HG03103 (cell line): ENCODE data around the gene ILK.

ENCODE experiments used
- ATAC-seq: cut with Tn5 transposase; IDR thresholded peaks from one replicate; pipeline ENCODE4 v1.9.1; 2021; ENCODE audit warnings: low read depth; ENCODE audit not compliant: unreplicated experiment

ILK gene

GRCh38 chr11:6619004-6619745 lies 15.6 kb downstream of the ILK start, which contains the start of gene TPP1:
TPP1 (minus strand) TSS chr11:6619422; CDS start chr11:6619400, 22 bp downstream.
- ATAC-seq: peak; percentile 99

DNA sequence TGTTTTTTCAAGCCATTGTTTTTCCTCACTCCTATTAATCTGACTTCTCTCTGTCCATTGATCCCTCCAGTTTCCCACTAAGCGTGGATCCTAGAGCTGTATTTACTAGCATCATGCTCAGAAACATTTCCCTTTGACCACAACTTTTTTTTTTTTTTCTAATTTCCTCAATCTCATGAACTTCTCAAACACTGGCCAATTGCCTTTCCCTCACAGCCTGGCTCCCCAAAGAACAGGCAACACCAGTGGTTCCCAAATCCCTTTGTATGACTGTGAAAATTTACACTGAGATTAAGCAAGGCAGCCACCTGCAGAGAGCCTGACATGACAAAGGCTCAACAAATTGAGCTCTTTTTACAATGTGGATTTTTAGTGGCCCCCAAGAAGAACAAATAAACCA lies 17.1 kb downstream of the ILK start:
- no peak for ATAC-seq

GRCh38 chr11:6621711-6622211 lies 18.2 kb downstream of the ILK start:
- ATAC-seq: no peak

- no peak for ATAC-seq
These were observed 18.9 kb downstream of the ILK start for GRCh38 chr11:6622261-6623171.

- ATAC-seq: no peak
These were observed 20.1 kb downstream of the ILK start for GRCh38 chr11:6623391-6624363.

DNA sequence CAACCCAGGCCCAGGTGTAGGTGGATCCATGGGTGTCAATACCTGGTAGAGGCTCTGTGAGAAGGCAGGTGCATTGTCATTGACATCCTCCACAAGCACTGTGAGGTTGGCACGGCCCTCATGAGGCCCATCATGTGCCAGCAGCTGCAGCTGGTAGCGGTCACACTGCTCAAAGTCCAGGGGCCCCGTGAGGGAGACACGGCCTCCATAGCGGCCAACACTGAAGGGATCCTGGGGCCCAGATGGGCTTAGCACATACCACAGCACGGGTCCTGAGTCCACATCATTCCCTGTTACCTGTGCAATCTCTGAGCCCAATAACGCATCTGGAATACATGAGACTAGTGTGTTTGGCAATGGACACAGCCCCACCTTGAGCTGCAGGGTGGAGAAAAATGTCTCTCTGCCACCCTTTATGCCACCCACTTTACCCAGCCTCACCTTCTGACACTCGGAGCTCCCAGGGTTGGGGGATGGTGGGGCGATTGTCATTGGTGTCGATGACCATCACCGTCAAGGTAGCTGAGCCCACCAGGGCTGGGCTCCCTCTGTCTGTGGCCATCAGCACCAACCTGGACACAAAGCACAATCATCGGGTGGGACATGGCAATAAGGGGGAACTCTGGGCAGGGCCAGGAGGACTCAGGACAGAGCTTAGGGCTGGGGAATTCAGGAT lies 21.7 kb downstream of the ILK start:
- ATAC-seq: no peak

- no peak for ATAC-seq
These were observed 22.4 kb downstream of the ILK start for GRCh38 chr11:6625832-6626420.

GRCh38 chr11:6626971-6627761 lies 23.6 kb downstream of the ILK start:
- ATAC-seq: no peak

DNA sequence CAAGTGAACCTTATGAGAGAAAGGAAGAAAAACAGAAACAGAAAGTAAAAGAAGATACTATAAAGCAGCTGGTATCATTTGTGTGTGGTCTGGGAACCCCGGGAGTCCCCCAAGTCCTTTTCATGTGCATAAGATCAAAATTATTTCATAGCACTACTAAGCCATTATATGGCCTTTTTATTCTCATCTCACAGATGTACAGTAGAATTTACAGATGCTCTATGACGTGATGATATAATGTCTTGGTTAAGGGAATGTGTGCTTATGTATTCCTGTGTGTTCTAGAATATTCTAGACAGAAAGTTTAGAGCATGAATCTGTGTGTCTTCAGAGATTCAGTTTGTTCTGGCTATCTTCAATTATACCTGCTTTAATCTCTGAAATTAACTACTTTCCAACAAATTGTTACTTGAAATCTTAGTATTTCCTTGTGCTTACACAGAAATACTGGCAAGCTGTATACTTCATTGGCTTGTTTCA lies 24.2 kb downstream of the ILK start:
- ATAC-seq: no peak

- ATAC-seq: no peak
These were observed 25.0 kb downstream of the ILK start for GRCh38 chr11:6628526-6628925.

GRCh38 chr11:6629573-6629891 lies 26.0 kb downstream of the ILK start:
- ATAC-seq: no peak

DNA sequence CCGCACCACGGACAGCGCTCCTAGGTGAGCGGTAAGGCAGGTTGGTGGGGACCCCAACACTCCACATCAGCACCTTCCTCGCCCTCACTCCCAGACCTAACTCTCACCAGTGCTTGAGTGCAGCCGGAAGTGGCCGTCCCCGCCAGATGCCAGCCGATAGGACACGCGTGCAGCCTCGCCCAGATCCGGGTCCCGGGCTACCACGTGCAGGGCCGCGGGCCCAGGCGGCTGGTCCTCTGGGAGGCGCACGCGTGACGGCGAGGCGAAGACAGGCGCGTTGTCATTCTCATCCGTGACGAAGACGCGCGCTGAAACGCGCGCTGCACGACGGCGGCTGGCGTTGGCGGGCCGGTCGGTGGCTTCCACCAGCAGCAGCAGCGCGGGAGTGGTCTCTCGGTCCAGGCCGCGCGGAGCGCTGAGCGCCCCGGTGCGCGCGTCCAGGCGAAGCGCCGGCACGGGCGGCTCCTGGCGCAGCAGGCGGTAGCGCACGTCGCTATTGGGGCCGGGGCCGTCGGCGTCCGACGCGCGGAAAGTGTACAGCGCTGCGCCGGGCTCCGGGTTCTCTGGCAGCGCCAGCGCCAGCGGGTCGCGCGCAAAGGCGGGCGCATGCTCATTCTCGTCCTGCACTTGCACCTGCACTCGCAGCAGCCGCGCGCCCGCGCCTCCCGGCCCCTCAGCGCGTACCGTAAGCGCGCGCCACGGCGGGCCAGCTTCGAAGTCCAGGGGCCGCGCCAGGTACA lies 26.5 kb downstream of the ILK start:
- ATAC-seq: no peak

- ATAC-seq: no peak
These were observed 27.2 kb downstream of the ILK start for GRCh38 chr11:6630632-6631291.

DNA sequence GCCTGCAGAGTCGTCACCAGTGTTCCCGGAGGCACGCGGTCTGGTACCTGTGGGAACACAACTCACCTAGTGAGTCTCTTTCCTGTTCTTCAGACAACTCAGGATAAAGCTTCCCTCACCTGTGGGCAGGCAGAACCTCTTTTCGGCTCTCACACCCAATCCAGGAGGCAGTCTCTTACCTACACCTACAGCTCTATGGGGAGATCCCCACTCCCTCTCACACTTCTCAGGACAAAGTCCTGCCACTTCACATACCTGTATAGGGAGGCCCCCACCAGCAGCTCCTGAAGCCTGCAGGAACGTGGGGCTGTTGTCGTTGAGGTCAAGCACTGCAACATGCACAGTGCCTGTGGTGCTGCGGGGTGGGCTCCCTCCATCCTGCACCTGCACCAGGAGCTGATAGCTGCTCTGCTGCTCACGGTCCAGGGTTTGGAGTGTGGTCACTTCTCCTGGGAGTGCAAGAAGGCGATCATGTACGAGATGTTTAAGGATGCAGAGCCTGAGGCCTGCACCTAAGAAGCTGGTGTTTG lies 27.9 kb downstream of the ILK start:
- ATAC-seq: no peak

DNA sequence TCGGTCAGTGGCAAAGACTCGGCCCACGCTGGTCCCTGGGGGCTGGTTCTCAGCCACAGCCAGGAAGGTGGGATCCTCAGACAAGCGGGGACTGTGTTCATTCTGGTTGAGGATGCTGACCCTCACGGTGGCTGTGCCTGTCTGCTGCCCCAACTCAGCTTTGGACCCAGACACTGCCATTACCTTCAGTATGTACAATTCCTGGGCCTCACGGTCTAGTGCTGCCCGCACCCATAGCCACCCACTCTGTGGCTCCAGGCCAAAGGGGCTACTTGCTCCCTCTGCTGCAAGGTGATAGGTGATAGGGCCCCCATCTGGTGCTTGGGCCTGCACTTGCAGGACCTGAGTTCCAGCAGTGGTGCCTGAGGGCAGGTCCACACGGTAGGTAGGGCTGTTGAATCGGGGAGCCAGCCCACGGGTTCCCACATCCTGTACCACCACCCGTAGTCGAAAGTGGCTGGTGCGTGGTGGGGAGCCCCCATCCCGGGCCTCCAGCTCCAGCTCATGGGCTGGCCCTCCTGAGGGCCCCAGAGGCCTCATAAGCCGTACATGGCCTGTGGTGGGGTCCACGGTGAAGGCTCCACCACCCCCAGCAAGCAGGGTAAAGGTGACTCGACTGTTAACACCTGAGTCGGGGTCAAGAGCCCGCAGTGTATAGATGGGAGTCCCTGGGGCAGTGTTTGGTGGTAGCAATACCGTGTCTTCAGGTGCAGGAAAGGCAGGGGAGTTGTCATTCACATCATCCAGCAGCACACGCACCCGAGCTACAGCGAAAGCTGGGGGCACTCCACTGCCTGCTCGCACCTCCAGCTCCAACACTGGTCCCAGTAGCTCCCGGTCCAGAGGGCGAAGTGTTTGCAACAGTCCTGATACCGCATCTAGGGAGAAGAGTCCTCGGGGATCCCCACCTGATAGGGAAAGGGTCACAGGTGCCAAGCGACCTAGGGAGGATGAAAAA lies 28.8 kb downstream of the ILK start:
- ATAC-seq: no peak
